Thyroid gland (tissue), 4 donors: ENCODE measurements around the gene HK1.

Source experiments
- POLR2A ChIP-seq, 2 donors: fragments of 450-650 bp; IDR thresholded peaks; one replicate each; pipeline ENCODE4 v1.6.1; 2017; ENCODE audit warnings: antibody characterized with exemption in 2 of 2, mild to moderate bottlenecking in 2 of 2, moderate library complexity in 1 of 2
- TF ChIP-seq, protein P1 (sequence below), 6 experiments: fragments of 200-600 bp in 3 of 6; fragments of 450-650 bp in 3 of 6; sonication (generic) in 3 of 6; IDR thresholded peaks; one replicate each; pipeline ENCODE4 v1.5.1; 2016 to 2019; ENCODE audit warnings: antibody characterized with exemption in 6 of 6, mild to moderate bottlenecking in 2 of 6, inconsistent platforms in 1 of 6, moderate library complexity in 1 of 6

GRCh38 chr10:69329721-69330178 is 51.5 kb downstream of the HK1 start:
- TF ChIP-seq, protein P1, sequence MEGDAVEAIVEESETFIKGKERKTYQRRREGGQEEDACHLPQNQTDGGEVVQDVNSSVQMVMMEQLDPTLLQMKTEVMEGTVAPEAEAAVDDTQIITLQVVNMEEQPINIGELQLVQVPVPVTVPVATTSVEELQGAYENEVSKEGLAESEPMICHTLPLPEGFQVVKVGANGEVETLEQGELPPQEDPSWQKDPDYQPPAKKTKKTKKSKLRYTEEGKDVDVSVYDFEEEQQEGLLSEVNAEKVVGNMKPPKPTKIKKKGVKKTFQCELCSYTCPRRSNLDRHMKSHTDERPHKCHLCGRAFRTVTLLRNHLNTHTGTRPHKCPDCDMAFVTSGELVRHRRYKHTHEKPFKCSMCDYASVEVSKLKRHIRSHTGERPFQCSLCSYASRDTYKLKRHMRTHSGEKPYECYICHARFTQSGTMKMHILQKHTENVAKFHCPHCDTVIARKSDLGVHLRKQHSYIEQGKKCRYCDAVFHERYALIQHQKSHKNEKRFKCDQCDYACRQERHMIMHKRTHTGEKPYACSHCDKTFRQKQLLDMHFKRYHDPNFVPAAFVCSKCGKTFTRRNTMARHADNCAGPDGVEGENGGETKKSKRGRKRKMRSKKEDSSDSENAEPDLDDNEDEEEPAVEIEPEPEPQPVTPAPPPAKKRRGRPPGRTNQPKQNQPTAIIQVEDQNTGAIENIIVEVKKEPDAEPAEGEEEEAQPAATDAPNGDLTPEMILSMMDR (IDR thresholded peaks at IDR 0.05), result no peak
- TF ChIP-seq POLR2A (IDR thresholded peaks at IDR 0.05), result no peak
